Vagina (tissue), 2 donors: ENCODE data around the gene CT45A6. TPM values are rescaled to one million over a fixed set of nuclear protein-coding genes. Genes with fewer than 3 reads are reported as not detected.
"Not testable (repeated sequence)": the region's sequence is repeated elsewhere in the genome, so short reads cannot be mapped to it uniquely, and the experiment has no call there.

Experiments used
- DNase-seq, 2 donors: peaks; one replicate each; pipeline ENCODE4 v3.0.0-alpha.2; 2017; ENCODE audit errors: extremely low spot score in 2 of 2
- H3K27ac ChIP-seq: fragments of 200-600 bp; sonication (generic); one replicate; pipeline ENCODE4 v1.5.1; 2019
- H3K27me3 ChIP-seq: fragments of 200-600 bp; sonication (generic); one replicate; pipeline ENCODE4 v1.5.1; 2019
- H3K36me3 ChIP-seq, 2 donors: fragments of 200-600 bp; sonication (generic); one replicate each; pipeline ENCODE4 v1.5.1; 2017 to 2019
- H3K4me1 ChIP-seq: fragments of 200-600 bp; sonication (generic); one replicate; pipeline ENCODE4 v1.5.1; 2019
- H3K4me3 ChIP-seq, 2 donors: fragments of 200-600 bp; sonication (generic); 1 replicate in 1 of 2; 2 replicates in 1 of 2; pipeline ENCODE4 v1.5.1; 2016 to 2019
- H3K9me3 ChIP-seq: fragments of 200-600 bp; sonication (generic); one replicate; pipeline ENCODE4 v1.5.1; 2019
- intact Hi-C: fragments of 100-400 bp; cut with DNase I; formaldehyde crosslinking; loops from one replicate; pipeline ENCODE4 v1.15.1; 2023
- total RNA-seq: library from RNA; depleted of rRNA; stranded (reverse); fragments of >200 nt; gene quantifications from one replicate; pipeline ENCODE4 v1.2.3, GENCODE V29; 2016

Gene CT45A6, protein sequence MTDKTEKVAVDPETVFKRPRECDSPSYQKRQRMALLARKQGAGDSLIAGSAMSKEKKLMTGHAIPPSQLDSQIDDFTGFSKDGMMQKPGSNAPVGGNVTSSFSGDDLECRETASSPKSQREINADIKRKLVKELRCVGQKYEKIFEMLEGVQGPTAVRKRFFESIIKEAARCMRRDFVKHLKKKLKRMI
- not detected for total RNA-seq

DNA sequence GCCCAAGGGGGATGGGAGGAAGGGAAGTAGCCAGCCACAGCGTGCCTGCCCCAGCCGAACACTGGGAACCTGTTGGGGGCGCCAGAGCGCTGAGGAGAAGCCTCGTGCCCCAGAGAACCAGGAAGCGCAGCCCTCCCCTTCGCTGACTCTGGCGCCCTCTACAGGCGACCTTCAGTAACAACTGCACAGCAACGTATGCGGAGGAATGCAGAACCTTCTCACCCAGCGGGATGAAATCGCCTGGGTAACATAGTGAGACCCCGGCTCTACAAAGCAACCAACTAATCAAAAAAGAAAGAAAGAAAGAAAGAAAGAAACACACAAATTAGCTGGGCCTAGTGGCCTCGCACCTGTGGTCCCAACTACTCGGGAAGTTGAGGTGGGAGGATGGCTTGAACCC is at the start of gene CT45A6:
CT45A6 (minus strand) TSS at position 101 of the 400 bp plus-strand sequence. CDS start 3,794 bp downstream, outside the sequence.
- H3K4me3 ChIP-seq, DNase-seq, H3K9me3 ChIP-seq, H3K27me3 ChIP-seq, H3K36me3 ChIP-seq, intact Hi-C loops, H3K27ac ChIP-seq, H3K4me1 ChIP-seq: not testable (repeated sequence)

DNA sequence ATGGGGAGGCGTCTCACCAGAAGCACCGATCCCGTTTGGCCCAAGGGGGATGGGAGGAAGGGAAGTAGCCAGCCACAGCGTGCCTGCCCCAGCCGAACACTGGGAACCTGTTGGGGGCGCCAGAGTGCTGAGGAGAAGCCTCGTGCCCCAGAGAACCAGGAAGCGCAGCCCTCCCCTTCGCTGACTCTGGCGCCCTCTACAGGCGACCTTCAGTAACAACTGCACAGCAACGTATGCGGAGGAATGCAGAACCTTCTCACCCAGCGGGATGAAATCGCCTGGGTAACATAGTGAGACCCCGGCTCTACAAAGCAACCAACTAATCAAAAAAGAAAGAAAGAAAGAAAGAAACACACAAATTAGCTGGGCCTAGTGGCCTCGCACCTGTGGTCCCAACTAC is 34.6 kb upstream of the CT45A6 start, which contains the start of gene CT45A7:
CT45A7 (minus strand) TSS at position 101 of the 400 bp plus-strand sequence. CDS start 3,747 bp downstream, outside the sequence.
- H3K4me1 ChIP-seq, H3K4me3 ChIP-seq, H3K27ac ChIP-seq, H3K9me3 ChIP-seq, DNase-seq, H3K36me3 ChIP-seq, intact Hi-C loops, H3K27me3 ChIP-seq: not testable (repeated sequence)

DNA sequence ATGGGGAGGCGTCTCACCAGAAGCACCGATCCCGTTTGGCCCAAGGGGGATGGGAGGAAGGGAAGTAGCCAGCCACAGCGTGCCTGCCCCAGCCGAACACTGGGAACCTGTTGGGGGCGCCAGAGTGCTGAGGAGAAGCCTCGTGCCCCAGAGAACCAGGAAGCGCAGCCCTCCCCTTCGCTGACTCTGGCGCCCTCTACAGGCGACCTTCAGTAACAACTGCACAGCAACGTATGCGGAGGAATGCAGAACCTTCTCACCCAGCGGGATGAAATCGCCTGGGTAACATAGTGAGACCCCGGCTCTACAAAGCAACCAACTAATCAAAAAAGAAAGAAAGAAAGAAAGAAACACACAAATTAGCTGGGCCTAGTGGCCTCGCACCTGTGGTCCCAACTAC is 17.3 kb upstream of the CT45A6 start, which contains the start of gene CT45A2:
CT45A2 (minus strand) TSS at position 101 of the 400 bp plus-strand sequence. CDS start 3,747 bp downstream, outside the sequence.
- intact Hi-C loops = not testable (repeated sequence)

DNA sequence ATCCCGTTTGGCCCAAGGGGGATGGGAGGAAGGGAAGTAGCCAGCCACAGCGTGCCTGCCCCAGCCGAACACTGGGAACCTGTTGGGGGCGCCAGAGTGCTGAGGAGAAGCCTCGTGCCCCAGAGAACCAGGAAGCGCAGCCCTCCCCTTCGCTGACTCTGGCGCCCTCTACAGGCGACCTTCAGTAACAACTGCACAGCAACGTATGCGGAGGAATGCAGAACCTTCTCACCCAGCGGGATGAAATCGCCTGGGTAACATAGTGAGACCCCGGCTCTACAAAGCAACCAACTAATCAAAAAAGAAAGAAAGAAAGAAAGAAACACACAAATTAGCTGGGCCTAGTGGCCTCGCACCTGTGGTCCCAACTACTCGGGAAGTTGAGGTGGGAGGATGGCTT is 17.2 kb downstream of the CT45A6 start, which contains the start of gene CT45A5:
CT45A5 (minus strand) TSS at position 101 of the 400 bp plus-strand sequence. CDS start 3,774 bp downstream, outside the sequence.
- H3K27me3 ChIP-seq, H3K36me3 ChIP-seq, H3K4me1 ChIP-seq, intact Hi-C loops, H3K27ac ChIP-seq, H3K4me3 ChIP-seq, H3K9me3 ChIP-seq, DNase-seq: not testable (repeated sequence)

More for the DNA sequence above, 17.3 kb upstream of the CT45A6 start, which contains the start of gene CT45A2:
- DNase-seq, H3K27ac ChIP-seq, H3K4me3 ChIP-seq, H3K27me3 ChIP-seq, H3K9me3 ChIP-seq, H3K36me3 ChIP-seq, H3K4me1 ChIP-seq: not testable (repeated sequence)

DNA sequence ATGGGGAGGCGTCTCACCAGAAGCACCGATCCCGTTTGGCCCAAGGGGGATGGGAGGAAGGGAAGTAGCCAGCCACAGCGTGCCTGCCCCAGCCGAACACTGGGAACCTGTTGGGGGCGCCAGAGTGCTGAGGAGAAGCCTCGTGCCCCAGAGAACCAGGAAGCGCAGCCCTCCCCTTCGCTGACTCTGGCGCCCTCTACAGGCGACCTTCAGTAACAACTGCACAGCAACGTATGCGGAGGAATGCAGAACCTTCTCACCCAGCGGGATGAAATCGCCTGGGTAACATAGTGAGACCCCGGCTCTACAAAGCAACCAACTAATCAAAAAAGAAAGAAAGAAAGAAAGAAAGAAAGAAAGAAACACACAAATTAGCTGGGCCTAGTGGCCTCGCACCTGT is 34.5 kb downstream of the CT45A6 start, which contains the start of gene CT45A3:
CT45A3 (minus strand) TSS at position 101 of the 400 bp plus-strand sequence. CDS start 3,747 bp downstream, outside the sequence.
- H3K9me3 ChIP-seq, DNase-seq, H3K27me3 ChIP-seq, H3K4me1 ChIP-seq, H3K4me3 ChIP-seq, intact Hi-C loops, H3K27ac ChIP-seq, H3K36me3 ChIP-seq: not testable (repeated sequence)

DNA sequence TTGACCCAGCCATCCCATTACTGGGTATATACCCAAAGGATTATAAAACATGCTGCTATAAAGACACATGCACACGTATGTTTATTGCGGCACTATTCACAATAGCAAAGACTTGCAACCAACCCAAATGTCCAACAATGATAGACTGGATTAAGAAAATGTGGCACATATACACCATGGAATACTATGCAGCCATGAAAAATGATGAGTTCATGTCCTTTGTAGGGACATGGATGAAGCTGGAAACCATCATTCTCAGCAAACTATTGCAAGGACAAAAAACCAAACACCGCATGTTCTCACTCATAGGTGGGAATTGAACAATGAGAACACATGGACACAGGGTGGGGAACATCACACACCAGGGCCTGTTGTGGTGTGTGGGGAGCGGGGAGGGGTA is 57.8 kb downstream of the CT45A6 start:
- intact Hi-C loops, H3K27ac ChIP-seq, H3K36me3 ChIP-seq, H3K9me3 ChIP-seq, H3K4me3 ChIP-seq, H3K27me3 ChIP-seq, DNase-seq, H3K4me1 ChIP-seq: not testable (repeated sequence)

Other genes starting within 250 kb of the CT45A6 start
- not detected for gene CT45A1, start 89.1 kb downstream of the CT45A6 start, total RNA-seq
- not detected for gene CT45A3, start 34.6 kb downstream of the CT45A6 start, total RNA-seq
- gene CT45A5, start 17.3 kb downstream of the CT45A6 start, total RNA-seq = not detected
- gene CT45A2, start 17.2 kb upstream of the CT45A6 start, total RNA-seq = not detected
- gene CT45A7, start 34.5 kb upstream of the CT45A6 start, total RNA-seq = not detected
- gene CT45A8, start 51.8 kb upstream of the CT45A6 start, total RNA-seq = not detected
- gene CT45A9, start 69.0 kb upstream of the CT45A6 start, total RNA-seq = not detected
- gene CT45A10, start 90.7 kb upstream of the CT45A6 start, total RNA-seq = not detected
- gene SAGE1, start 90.9 kb upstream of the CT45A6 start, total RNA-seq = not detected
- gene MMGT1, start 171.2 kb upstream of the CT45A6 start, total RNA-seq = 18.9 TPM
- gene SLC9A6, start 182.6 kb upstream of the CT45A6 start, total RNA-seq = 12.8 TPM